Activated CD8-positive, alpha-beta memory T cell treated with anti-CD3 and anti-CD28 coated beads for 36 hours (primary cell): Measurements from ENCODE around the gene LAMA2. TPM values are rescaled to one million over a fixed set of nuclear protein-coding genes. Genes with fewer than 3 reads are reported as not detected.

Source experiments
- CTCF ChIA-PET: fragments of 350-600 bp; sonication (Branson Sonifier 250); formaldehyde crosslinking; loops from one replicate; lab custom pipeline; 2021; ENCODE audit warnings: antibody characterized with exemption; lab: Charles Lee
- POLR2A ChIA-PET: fragments of 350-600 bp; sonication (Branson Sonifier 250); formaldehyde crosslinking; loops from one replicate; lab custom pipeline; 2021; ENCODE audit warnings: antibody characterized with exemption; lab: Charles Lee
- total RNA-seq, 2 experiments: library from RNA; stranded (reverse); gene quantifications; one replicate each; pipeline ENCODE4 v1.2.3, GENCODE V29; 2021

LAMA2 gene
- total RNA-seq, 2 experiments from 2014 or later, result 0.72 to 1.2 TPM

GRCh38 chr6:129440691-129441090 lies 557.8 kb downstream of the LAMA2 start:
- POLR2A ChIA-PET, result no interaction called here
- CTCF ChIA-PET, result no interaction called here

- ChIA-PET CTCF (no interaction called here), POLR2A (no interaction called here)
Measured at GRCh38 chr6:129444683-129445082, 561.7 kb downstream of the LAMA2 start.

GRCh38 chr6:129446272-129447197 lies 563.6 kb downstream of the LAMA2 start:
- CTCF ChIA-PET, result no interaction called here
- POLR2A ChIA-PET, result no interaction called here

GRCh38 chr6:129447198-129447565 lies 564.2 kb downstream of the LAMA2 start:
- CTCF ChIA-PET, result no interaction called here
- POLR2A ChIA-PET, result no interaction called here

GRCh38 chr6:129448965-129449364 lies 566.0 kb downstream of the LAMA2 start:
- POLR2A ChIA-PET, result no interaction called here
- CTCF ChIA-PET, result no interaction called here

- ChIA-PET CTCF (no interaction called here), POLR2A (no interaction called here)
Measured at GRCh38 chr6:129451187-129451586, 568.2 kb downstream of the LAMA2 start.

GRCh38 chr6:129453073-129453472 lies 570.1 kb downstream of the LAMA2 start:
- CTCF ChIA-PET, result no interaction called here
- POLR2A ChIA-PET, result no interaction called here

- CTCF ChIA-PET, result no interaction called here
- POLR2A ChIA-PET, result no interaction called here
Measured at GRCh38 chr6:129454488-129454887, 571.5 kb downstream of the LAMA2 start.

GRCh38 chr6:129455126-129455769 lies 572.3 kb downstream of the LAMA2 start:
- ChIA-PET POLR2A (no interaction called here), CTCF (no interaction called here)

GRCh38 chr6:129460221-129460620 lies 577.3 kb downstream of the LAMA2 start:
- POLR2A ChIA-PET, result no interaction called here
- CTCF ChIA-PET, result no interaction called here

GRCh38 chr6:129469070-129469662 lies 586.2 kb downstream of the LAMA2 start:
- POLR2A ChIA-PET, result no interaction called here
- CTCF ChIA-PET, result no interaction called here

GRCh38 chr6:129472239-129472638 lies 589.3 kb downstream of the LAMA2 start:
- ChIA-PET POLR2A (no interaction called here), CTCF (no interaction called here)

- ChIA-PET CTCF (no interaction called here), POLR2A (interaction anchor here (0.6 kb wide), 1 partner anchor 533 kb away, joined by 5 read pairs; no protein-coding TSS in a partner anchor)
Measured at GRCh38 chr6:129473546-129473945, 590.6 kb downstream of the LAMA2 start.

- ChIA-PET CTCF (no interaction called here), POLR2A (no interaction called here)
Measured at GRCh38 chr6:129475477-129476247, 592.7 kb downstream of the LAMA2 start.

GRCh38 chr6:129476248-129476564 lies 593.3 kb downstream of the LAMA2 start:
- POLR2A ChIA-PET, result no interaction called here
- CTCF ChIA-PET, result no interaction called here

- ChIA-PET CTCF (no interaction called here), POLR2A (no interaction called here)
Measured at GRCh38 chr6:129476810-129477209, 593.9 kb downstream of the LAMA2 start.

GRCh38 chr6:129478379-129478778 lies 595.4 kb downstream of the LAMA2 start:
- CTCF ChIA-PET, result no interaction called here

GRCh38 chr6:129481706-129482105 lies 598.8 kb downstream of the LAMA2 start:
- CTCF ChIA-PET, result no interaction called here
- POLR2A ChIA-PET, result no interaction called here

More at GRCh38 chr6:129478379-129478778, 595.4 kb downstream of the LAMA2 start:
- POLR2A ChIA-PET, result no interaction called here

GRCh38 chr6:129485746-129486145 lies 602.8 kb downstream of the LAMA2 start:
- CTCF ChIA-PET, result no interaction called here
- POLR2A ChIA-PET, result no interaction called here

- ChIA-PET CTCF (no interaction called here), POLR2A (no interaction called here)
Measured at GRCh38 chr6:129486327-129486726, 603.4 kb downstream of the LAMA2 start.
